Ureter (tissue), 1 donor: Measurements from ENCODE around the gene COL27A1. TPM values are rescaled to one million over a fixed set of nuclear protein-coding genes. Genes with fewer than 3 reads are reported as not detected.

Experiments
- DNase-seq: peaks from one replicate; pipeline ENCODE4 v3.0.0-alpha.2; 2020; ENCODE audit warnings: low spot score
- total RNA-seq: library from RNA; stranded (reverse); gene quantifications from one replicate; pipeline ENCODE4 v1.2.4, GENCODE V29; 2023
- donor health status: DM: yes; HTN: yes; CAD: no.

The COL27A1 gene
- total RNA-seq, 1 donor from 2014 or later, result 59.2 TPM

DNA sequence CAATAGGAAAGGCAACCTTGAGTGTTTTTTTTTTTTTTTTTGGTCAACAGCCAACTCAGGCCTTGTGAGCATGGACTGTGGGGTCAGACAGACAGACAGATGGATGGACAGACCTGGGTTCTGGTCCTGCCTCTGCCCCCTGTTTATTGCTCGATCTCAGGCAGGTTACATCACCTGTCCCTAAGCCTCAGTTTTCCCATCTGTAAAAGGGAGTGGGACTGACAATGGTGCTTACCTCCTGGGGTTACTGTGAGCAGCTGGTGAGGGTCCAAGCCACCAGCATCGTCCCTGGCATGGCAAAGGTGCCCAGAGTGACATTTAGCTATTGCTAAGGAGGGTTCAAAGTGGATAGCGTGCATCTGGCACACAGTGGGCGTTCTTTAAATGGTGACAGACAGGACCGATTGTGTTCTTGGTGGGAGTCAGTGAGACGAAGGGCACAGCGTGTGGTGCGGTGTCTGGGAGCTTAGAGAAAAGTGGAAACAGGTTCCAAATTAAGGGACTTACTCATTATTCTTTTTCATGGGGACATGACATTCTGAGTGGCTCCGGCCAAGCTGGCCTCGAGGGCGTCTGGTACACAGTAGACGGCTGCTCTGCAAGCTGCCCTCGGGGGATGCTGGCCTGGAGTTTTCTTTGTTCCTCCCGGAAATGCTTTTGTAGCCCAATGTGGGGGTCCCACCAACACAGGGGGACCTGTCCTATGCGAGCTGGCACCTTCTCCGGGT, 72.1 kb downstream of the COL27A1 start:
- DNase-seq, result no peak

DNA sequence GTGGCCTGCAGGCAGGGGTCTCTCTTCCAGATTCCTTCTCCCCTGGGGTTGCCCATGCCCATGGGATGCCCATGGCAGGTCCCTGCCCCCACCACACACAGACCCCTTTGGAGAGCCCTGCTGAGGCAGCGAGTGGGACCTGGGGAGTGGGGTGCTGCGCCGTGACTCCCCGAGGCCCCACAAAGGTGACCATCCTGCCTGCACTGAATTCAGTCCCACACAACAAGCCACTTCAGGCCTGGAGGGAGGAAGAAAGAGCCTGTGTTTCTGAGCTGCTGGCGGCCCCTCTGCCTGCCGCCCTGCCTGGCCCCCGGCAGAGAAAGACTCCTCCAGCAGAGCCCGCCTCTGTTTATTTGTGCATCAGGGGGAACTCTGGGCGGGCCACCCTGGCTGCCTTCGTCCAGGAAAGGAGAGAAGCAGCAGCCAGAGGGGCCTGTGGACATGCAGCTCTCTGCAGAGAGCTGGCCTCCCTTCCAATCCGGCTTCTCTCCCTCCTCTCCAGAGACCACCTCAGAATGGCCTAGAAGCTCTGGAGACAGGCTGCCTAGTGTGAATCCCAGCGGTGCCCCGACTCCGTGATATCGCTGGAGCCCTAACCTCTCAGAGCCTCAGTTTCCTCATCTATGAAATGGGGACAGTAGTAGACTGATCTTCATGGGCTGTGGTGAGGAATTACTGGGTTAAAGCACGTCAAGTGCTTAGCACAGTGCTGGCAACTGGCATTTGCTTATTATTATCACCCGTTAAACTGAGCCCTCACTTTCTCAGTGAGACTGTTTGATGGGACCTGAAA, 72.9 kb downstream of the COL27A1 start:
- DNase-seq, result no peak

DNA sequence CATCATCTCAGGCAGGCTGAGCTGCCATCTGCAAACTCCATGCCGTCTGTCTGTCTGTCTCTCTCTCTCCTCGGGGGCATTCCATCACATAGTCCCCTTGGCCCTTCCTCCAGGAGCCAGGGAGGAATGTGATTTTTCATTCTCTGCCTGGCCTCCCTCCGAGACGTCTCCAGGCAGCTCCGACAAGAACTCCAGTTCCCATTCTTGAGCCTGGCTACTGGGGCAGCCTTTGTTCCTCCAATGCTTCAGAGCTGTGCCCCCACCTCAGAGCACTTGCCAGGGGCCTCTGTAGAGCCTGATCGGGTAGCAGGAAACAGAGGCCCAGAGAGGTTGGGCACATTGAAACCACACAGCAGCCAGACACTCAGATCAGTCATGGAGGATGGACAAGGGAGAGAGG, 74.0 kb downstream of the COL27A1 start:
- DNase-seq, result no peak

DNA sequence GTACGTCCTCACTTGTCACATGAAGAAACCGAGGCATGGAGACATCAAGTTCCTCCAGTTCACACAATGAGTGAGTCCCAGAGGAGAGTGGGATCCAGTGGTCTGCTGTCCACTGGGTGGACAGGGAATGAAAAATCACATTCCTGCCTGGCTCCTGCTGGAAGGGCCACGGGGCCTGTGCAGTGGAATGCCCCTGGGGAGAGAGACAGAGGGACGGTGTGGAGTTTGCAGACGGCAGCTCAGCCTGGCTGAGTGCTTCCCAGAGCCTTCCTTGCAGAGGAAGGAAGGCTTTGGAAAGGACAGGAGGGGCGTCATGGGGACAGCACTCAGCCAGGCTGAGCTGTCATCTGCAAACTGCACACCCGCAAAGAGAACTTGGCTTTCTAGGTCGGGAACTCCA, 74.7 kb downstream of the COL27A1 start:
- no peak for DNase-seq

DNA sequence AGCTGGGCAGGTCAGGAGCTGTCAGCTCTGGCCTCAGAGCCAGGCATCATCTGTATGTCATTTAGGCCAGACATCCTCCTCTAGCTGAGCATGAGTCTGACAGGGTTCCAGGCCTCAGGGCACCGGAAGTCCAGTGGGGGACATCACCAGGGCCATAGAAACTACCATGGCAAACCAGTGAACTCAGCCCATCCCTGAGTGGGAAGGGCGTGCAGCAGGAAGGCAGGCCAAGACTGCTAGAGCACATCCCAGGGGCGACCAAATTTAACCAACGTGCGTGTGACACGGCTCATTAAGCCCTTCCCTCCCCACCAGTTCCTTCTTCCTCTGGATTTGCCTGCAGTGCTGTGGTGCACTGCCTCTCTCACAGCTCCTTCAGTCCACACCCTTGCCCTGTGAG, 75.9 kb downstream of the COL27A1 start:
- no peak for DNase-seq

DNA sequence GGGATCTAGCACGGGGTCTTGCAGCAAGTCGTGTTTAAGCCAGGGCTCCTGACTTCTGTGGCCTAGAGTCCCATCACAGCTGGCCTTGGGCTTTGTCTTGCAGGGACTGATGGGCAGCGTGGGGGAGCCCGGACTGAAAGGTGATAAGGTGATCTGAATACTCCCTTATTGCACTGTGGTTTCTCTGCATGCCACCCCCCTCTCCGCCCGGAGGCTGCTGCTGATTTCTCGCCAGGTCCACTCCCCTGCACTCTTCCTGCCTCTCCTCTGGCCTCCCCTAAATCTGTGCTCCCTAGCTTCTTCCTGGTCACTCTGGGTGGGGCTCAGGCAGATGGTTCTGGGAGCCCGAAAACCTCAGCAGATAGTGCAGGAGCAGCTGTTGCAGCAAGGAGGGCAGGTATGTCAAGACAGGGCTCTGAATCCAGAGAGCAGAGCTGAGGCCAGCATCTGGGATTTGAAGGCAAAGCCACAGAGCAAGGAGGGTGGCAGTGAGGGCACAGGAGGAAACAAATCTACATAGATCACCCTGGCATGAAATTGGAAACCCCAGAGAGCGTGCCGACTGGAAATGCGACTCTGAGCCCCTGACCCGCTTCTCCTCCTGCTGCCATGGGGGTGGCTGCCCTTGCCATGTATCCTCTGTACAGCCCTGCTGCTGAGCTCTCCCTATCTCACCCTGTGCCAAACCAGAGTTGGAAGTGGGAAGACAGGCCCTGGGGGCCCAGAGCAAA, 76.5 kb downstream of the COL27A1 start:
- DNase-seq, result no peak

DNA sequence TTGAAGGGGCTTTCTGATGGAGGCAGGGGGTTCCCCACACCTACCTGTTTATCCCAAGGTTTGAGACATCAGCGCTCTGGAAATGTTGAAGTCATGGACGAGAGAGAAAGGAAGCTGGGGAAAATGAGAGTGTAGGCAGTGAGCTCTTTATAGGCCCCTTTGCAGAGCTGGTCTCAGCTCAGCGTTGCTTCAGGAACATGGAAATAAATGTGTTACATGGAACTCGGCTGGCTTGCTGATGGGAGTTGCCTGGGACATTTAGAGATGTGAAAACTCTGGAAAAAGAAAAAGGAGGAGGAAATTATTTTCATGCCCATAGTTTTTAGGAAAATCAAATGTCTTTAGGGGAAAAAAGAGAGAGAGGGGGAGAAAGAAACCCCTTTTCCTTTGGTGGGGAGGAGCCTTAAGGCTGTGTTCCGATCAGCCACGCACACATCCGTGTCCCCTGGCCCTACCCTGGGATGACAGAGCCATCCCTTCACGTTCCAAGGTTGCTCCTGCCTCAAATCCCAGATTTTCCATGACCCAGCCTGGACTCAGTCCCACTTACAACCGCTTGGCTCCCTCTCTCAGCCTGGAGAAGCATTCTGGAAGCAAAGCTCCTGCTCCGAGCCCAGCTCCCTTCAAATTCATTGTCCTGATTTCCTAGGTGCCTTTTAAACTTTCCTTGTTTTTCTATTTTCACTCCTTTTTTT, 78.3 kb downstream of the COL27A1 start:
- peak; percentile 68 for DNase-seq

DNA sequence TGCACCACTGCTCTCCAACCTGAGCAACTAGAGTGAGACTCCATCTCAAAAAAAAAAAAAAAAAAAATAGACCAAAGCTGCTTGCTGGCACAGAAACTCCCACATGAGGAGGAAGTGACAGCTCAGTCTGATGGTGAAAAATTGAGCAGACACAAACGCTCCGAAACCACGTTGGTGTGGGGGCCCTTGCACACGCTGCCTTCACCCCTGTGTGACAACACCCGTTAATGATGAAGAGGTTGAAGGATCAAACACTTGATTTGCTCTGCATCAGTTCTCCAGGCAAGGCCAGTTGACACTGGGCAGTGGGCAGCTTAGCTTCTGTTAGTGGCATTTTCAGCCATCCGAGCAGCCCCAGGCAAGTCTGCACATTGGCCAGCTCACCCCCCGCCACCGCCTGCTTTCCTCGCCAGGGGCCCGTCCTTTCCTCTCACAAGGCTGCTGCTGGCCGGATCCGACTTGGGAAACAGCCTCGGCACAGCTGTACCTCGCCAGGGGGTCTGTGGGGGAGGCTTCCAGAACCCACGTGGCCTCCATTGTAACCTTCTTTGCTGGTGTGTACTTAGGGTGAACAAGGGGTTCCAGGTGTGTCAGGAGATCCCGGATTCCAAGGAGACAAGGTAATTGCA, 79.8 kb downstream of the COL27A1 start:
- DNase-seq, result no peak

DNA sequence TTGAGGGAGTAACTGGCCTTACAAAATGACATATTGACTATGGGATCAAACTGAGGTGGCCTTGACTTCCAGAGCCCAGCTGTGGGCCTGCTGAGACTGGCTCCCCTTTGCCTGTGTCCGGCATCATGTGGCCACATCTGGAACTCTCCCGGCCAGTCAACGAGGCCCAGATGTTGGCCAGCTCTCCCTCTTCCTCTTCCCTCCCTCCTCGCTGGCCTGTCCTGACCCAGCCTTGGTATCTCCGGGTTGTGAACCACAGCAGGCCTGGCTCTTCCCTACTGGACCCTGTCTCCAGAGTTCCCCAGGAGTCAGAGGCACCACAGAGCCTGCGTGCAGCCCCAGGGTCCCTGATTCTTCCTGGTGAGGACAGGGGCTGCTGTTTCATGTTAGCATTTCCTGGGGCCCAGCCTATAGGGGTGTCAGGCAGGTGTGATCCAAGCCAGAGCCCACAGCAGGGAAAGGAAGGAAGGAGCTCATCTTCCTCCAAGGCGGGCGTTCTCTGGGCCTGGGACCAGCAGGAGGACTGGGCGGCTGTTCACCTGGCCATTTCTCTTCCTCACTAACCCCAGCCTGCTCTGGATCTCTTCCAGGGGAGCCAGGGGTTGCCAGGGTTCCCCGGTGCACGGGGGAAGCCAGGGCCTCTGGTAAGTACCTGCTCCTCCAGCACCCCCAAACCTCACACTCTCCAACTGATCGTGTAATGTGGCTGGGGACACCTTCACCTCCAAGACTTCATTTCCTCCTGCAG, 81.2 kb downstream of the COL27A1 start:
- no peak for DNase-seq

DNA sequence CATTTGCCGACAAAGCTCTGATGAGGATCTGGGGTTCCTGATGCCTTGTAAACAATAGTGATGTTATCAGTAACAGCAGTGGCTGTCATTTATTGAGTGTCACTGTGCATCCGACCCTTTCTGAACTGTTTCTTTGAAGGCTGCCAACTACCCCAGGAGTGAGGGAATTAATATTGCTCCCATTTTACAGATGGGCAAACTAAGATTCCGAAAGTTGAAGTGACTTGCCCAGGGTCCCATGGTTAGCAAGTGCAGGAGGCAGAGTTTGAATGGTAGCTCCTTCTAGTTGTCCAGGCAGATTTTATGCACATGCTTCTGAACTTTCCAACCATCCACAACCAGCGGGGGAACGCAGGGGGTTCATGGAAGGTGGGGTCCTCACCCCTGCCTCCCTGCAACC, 81.9 kb downstream of the COL27A1 start:
- no peak for DNase-seq

DNA sequence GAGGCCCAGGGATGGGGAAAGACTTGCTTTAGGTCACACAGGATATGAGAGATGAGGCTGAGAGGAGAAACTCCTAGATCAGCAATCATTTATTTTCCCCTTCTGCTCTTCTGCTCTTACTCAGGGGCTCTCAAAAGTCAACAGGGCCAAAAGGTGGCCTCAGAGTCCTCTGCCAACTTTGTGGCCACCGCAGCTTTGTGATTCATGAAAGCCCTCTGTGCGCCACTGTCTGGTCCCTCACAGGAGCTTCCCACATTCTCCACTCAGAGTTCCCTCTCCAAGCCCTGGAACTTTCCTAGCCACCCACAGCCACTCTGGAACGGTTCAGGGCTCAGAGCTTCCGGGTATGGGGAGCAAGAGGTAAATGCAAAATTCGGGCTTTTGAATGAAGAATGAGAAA, 82.4 kb downstream of the COL27A1 start:
- DNase-seq, result no peak

DNA sequence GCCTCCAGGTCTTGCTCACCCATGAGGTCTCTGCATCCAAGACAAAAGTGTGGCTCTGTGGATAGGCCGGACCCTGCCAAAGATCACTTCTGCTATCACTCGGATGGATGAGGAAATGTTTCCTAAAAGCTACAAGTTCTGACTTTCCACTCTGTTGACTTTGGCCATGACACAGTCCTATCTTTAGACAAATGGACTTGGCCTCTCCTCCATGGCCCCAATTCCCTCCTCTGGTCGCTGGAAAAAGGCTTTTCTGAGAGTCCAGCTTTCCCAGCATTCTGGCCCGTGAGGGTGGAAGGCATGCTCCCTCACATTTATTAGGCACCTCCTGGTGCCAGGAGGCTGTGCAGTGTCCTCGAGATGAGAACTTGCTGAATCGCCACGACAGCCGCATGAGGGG, 83.1 kb downstream of the COL27A1 start:
- peak; percentile 67 for DNase-seq

DNA sequence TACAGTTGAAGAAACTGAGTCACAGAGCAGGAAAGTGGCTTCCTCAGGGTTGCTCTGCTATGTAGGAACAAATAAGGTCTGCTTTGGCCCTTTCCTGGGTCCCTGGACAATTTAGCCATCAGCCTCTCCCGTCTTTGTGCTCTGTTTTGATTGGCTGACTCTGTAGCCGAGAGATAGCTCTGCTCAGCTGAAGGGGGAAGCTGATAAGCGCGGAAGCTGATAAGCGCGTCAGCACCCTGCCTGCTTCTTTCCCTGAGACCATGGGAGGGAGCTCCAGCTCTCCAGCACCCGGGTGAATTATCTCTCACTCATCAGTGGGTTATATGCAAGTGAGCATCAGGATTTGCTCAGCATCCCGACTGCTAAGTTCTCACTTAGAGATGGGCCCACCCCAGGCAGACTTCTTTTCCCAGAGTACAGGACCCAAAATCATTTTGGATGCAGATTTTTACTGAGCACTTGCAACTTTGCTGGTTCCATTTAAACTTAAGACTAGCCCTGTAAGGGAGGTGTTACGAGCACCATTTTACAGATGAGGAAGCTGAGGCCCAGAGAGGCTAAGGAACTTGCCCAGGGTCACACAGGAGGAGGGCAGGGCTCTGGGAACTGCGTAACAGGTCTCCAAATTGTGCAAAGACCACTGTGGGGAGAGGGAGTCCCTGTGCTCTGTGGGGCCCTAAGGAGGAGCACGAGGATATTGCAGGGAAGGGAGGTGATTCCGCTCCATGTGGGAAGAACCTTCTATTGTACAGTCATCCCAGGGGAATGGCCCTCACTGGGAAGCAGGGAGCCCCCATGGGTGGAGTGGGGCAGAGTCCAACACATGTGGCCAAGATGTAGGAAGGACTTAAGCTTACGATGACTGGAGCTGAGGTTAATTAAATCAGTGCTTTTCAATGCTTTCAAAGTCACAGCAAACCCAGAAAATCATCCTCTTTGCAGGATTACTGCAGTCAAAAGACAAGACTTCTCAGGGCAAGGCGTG, 83.8 kb downstream of the COL27A1 start:
- no peak for DNase-seq

DNA sequence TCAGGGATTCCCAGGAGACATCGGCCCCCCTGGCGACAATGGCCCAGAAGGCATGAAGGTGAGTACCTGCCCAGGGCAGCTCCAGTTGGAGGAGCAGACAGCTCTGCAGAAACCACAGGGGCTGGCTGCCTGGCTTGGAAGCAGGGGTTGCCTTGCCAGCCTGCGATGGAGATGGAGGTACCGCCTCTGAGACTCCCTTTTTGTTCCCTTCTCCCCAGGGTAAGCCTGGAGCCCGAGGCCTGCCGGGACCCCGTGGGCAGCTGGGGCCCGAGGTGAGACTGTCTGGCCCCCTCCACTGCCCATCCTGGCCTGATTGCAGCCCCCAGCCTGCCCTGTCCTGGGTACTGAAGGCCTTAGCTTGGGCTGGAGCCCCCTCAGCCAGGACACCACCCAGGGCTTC, 84.9 kb downstream of the COL27A1 start:
- DNase-seq, result no peak

DNA sequence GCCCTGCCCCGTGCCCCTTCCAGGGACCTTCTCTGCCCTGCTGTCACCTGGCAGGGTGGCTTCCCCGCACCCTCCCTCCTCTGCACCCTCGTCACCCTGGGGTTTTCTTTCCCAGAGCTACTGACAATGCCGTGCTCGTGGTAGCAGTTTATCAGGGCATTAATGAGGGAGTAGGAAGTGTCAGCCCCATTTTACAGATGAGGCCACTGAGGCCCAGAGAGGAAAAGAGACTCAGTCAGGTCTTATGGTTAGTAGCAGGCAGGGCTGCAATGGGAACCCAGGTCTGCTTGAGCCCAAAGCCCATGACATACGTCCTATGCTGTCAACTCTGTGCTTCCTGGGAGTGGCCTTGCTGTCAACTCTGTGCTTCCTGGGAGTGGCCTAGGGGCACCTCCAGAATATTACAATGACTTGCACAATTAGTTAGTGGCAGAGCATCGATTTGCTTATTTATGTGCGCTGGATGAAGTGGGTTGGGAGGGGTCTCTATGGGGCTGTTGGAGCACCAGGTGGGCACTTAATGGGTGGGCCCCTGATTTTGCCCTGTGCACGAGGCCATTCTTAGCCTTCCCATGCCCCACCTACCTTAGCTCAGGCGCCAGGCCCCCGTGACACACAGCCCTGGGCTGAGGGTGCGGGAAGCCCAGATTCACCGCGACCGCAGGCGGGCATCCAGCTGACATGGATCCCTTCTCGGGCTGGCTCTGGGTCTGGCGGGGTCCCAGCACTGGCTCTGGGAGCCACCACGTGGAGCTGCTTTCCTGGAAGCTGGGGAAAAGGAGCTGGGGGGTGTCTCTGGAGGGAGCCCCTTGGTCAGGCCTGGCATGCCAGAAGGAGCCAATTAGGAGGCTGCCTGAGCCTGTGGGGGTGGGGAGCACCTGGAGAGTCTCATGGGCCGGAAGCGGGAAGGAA, 85.6 kb downstream of the COL27A1 start:
- no peak for DNase-seq

DNA sequence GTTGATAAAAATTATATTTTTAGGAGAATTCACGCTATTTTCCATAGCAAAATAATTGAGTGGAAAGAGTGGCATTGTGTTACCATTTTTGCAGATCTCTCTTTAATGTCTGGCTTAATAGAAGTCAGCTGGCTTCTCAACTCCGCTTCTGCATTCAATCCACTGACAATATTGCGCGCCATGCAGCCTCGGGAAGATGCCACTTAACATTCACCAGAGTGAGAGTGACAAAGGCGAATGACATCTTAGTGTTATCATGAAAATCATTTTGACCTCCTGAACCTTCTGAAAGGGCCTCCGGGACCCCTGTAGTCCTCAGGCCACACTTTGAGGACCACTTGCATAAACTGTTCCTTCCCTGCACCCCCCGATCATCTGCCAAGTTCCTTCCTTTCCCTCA, 87.5 kb downstream of the COL27A1 start:
- no peak for DNase-seq

DNA sequence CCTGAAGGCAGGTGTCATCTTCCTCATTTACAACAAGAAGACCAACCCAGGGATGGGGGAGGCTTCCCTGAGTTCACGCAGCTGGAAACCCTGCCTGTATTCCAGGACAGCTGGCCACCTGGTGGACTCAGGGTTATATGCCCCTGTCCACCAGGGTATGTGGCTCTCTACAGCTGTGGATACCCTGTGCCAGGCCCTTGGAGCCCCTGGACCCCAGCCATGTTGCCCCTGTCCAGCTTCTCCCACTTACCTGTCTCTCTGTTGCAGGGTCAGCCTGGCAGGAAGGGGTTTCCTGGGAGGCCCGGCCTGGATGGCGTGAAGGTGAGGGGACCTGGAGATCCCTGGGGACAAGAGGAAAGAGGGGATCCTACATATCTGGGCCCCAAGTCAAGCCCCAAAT, 87.9 kb downstream of the COL27A1 start:
- no peak for DNase-seq

DNA sequence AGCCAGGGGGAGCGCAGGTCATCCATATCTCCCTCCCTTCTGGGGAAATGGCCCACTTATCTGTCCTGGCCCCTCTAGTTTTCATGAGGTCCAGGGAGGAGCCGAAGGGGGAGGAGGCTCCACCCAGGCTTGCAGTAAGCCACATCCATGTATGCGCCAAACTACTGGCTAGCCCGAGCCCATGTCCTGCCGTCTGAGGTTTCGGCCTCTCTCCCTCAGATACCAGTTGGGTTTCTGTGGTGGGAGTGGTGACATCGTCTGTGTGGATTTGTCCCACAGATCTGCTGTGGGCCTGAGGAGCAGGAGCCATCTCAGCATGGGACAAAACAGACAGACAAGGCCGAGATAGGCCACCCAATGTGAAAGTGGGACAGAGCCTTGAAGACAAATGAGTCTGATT, 89.2 kb downstream of the COL27A1 start:
- DNase-seq, result no peak

DNA sequence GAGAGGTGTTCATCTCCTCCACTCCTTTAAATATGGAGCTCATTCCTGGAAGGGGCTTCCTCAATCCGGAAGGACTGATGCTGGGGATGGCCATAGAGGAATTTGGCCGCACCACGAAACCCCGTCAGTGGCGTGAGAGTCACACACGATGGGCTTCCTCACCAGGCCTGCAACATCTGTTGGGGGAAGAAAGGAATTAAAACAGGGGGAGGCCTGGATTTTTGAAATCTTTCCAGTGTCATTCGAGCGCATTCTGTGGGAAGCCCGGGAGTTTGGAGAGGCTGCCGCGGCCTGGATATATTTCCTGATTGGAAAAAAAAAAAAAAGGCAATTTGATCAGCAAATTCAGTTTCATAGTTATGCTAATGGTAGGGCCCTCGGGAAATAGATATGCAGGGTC, 91.2 kb downstream of the COL27A1 start:
- DNase-seq, result no peak
